Measurements from ENCODE around the gene CDO1.

Gene CDO1

GRCh38 chr5:115842952-115843351, 26.5 kb upstream of the CDO1 start:
- Histone ChIP-seq H3K36me3 (ENCODE audit: insufficient read depth, low read length) (peaks cover 8% of the 10 kb centered on the region; the same call in 1 of the 2 replicates), H3F3A (ENCODE audit: insufficient read depth, low read length) (no peaks in the 10 kb centered on the region; the same call in 1 of the 2 replicates), H3K4me3 (ENCODE audit: low read depth, low read length, poor library complexity, severe bottlenecking) (peak overlapping the region; percentile 70), H3K9ac (ENCODE audit: low read length) (peak overlapping the region; percentile 77), H2AFZ (ENCODE audit: low read length) (no peak overlapping the region), H3K4me2 (ENCODE audit: low read length) (peak overlapping the region; percentile 99), H3K9me3 (ENCODE audit: low read length) (no peaks in the 10 kb centered on the region), H3K27me3 (ENCODE audit: insufficient read depth, low read length) (no peaks in the 10 kb centered on the region), H3K79me2 (ENCODE audit: insufficient read depth, low read length) (peaks cover 49% of the 10 kb centered on the region), H3K4me1 (ENCODE audit: insufficient read depth, low read length, severe bottlenecking) (peaks cover 69% of the 10 kb centered on the region), H3K27ac (ENCODE audit: low read depth, low read length, poor library complexity, severe bottlenecking) (peak overlapping the region; percentile 37), H4K20me1 (ENCODE audit: insufficient read depth, low read length) (0 out of 2 replicates have a peak, but pooled peaks cover 4% of the 10 kb centered on the region), H3K9me2 (ENCODE audit: low read depth, low read length) (no peaks in the 10 kb centered on the region)
- TF ChIP-seq CTCF (IDR thresholded peaks at IDR 0.05; ENCODE audit: low read length) (no peak), EZH2 (IDR thresholded peaks at IDR 0.05; ENCODE audit: borderline replicate concordance, low read length) (no peak)

- H3K27me3 ChIP-seq (ENCODE audit: insufficient read depth, low read length), result no peaks in the 10 kb centered on the region
- H3K79me2 ChIP-seq (ENCODE audit: insufficient read depth, low read length), result peaks cover 55% of the 10 kb centered on the region
- peaks cover 15% of the 10 kb centered on the region for H3K36me3 ChIP-seq (ENCODE audit: insufficient read depth, low read length)
- peaks cover 69% of the 10 kb centered on the region for H3K4me1 ChIP-seq (ENCODE audit: insufficient read depth, low read length, severe bottlenecking)
- 0 out of 2 replicates have a peak, but pooled peaks cover 4% of the 10 kb centered on the region for H4K20me1 ChIP-seq (ENCODE audit: insufficient read depth, low read length)
- H3K4me2 ChIP-seq (ENCODE audit: low read length), result peak overlapping the region; percentile 99
- H3K9me3 ChIP-seq (ENCODE audit: low read length), result no peaks in the 10 kb centered on the region
- peak overlapping the region; percentile 77 for H3K9ac ChIP-seq (ENCODE audit: low read length)
- no peaks in the 10 kb centered on the region for H3K9me2 ChIP-seq (ENCODE audit: low read depth, low read length)
- TF ChIP-seq EZH2 (IDR thresholded peaks at IDR 0.05; ENCODE audit: borderline replicate concordance, low read length), result no peak
- TF ChIP-seq CTCF (IDR thresholded peaks at IDR 0.05; ENCODE audit: low read length), result peak; percentile 22; the same call in 1 of the 2 replicates
- H3K27ac ChIP-seq (ENCODE audit: low read depth, low read length, poor library complexity, severe bottlenecking), result no peak overlapping the region
- peak overlapping the region; percentile 70 for H3K4me3 ChIP-seq (ENCODE audit: low read depth, low read length, poor library complexity, severe bottlenecking)
- no peaks in the 10 kb centered on the region; the same call in 1 of the 2 replicates for H3F3A ChIP-seq (ENCODE audit: insufficient read depth, low read length)
- H2AFZ ChIP-seq (ENCODE audit: low read length), result no peak overlapping the region
Measured at GRCh38 chr5:115842089-115842935, 25.9 kb upstream of the CDO1 start.

- Histone ChIP-seq H3K27me3 (ENCODE audit: insufficient read depth, low read length) (no peaks in the 10 kb centered on the region), H3K27ac (ENCODE audit: low read depth, low read length, poor library complexity, severe bottlenecking) (peak within 1 kb of the TSS; percentile 71), H3K9ac (ENCODE audit: low read length) (peak within 1 kb of the TSS; percentile 77), H3K9me2 (ENCODE audit: low read depth, low read length) (no peaks in the 10 kb centered on the region), H3F3A (ENCODE audit: insufficient read depth, low read length) (no peaks in the 10 kb centered on the region; the same call in 1 of the 2 replicates), H3K9me3 (ENCODE audit: low read length) (no peaks in the 10 kb centered on the region), H2AFZ (ENCODE audit: low read length) (no peak within 1 kb of the TSS), H3K4me2 (ENCODE audit: low read length) (peak within 1 kb of the TSS; percentile 99), H4K20me1 (ENCODE audit: insufficient read depth, low read length) (0 out of 2 replicates have a peak, but pooled peaks cover 4% of the 10 kb centered on the region), H3K36me3 (ENCODE audit: insufficient read depth, low read length) (peaks cover 22% of the 10 kb centered on the region), H3K4me3 (ENCODE audit: low read depth, low read length, poor library complexity, severe bottlenecking) (peak within 1 kb of the TSS; percentile 70), H3K79me2 (ENCODE audit: insufficient read depth, low read length) (peaks cover 50% of the 10 kb centered on the region), H3K4me1 (ENCODE audit: insufficient read depth, low read length, severe bottlenecking) (peaks cover 66% of the 10 kb centered on the region)
- TF ChIP-seq EZH2 (IDR thresholded peaks at IDR 0.05; ENCODE audit: borderline replicate concordance, low read length), result no peak
- no peak for TF ChIP-seq CTCF (IDR thresholded peaks at IDR 0.05; ENCODE audit: low read length)
Measured at GRCh38 chr5:115841382-115842088, 25.1 kb upstream of the CDO1 start, which contains the start of the genes AP3S1 and ATG12. Gene AP3S1 (plus strand): TSS chr5:115841935. CDS start chr5:115842038, 103 bp downstream. Gene ATG12 (minus strand): TSS chr5:115841565. CDS start chr5:115841552, 13 bp downstream.
